GM13976 (cell line): Measurements from ENCODE around the gene HBS1L.

ENCODE experiments used
- DNase-seq: peaks from one replicate; pipeline ENCODE4 v3.0.0; 2012; ENCODE audit warnings: low spot score
- in situ Hi-C: fragments of 300-500 bp; cut with MboI; formaldehyde crosslinking; loops from one replicate; pipeline ENCODE4 v1.12.0; 2022; ENCODE audit warnings: low sequenced_read_pairs, mixed read lengths, inconsistent platforms; ENCODE audit not compliant: unreplicated experiment
- TF ChIP-seq, protein P1 (sequence below): IDR thresholded peaks from 2 replicates; pipeline ENCODE4 v1.5.1; 2012; ENCODE audit warnings: borderline replicate concordance, mild to moderate bottlenecking; ENCODE audit not compliant: insufficient read depth; ENCODE audit errors: extremely low read depth, missing control alignments, control extremely low read depth

The HBS1L gene

DNA sequence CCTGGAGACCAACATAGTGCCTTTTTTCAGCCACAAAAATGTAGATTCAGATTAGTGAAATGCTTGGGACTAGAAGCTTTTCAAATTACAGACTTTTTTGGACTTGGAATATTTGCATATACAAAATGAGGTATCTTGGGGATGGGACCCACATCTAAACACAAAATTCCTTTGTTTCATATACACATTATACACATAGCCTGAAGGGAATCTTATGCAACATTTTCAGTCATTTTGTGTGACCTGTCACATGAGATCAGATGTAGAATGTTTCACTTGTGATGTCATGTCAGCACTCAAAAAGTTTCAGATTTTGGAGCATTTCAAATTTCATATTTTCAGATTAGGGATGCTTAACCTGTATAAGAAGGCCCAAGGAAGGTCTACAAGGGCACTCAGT is 60.2 kb downstream of the HBS1L start:
- TF ChIP-seq, protein P1, sequence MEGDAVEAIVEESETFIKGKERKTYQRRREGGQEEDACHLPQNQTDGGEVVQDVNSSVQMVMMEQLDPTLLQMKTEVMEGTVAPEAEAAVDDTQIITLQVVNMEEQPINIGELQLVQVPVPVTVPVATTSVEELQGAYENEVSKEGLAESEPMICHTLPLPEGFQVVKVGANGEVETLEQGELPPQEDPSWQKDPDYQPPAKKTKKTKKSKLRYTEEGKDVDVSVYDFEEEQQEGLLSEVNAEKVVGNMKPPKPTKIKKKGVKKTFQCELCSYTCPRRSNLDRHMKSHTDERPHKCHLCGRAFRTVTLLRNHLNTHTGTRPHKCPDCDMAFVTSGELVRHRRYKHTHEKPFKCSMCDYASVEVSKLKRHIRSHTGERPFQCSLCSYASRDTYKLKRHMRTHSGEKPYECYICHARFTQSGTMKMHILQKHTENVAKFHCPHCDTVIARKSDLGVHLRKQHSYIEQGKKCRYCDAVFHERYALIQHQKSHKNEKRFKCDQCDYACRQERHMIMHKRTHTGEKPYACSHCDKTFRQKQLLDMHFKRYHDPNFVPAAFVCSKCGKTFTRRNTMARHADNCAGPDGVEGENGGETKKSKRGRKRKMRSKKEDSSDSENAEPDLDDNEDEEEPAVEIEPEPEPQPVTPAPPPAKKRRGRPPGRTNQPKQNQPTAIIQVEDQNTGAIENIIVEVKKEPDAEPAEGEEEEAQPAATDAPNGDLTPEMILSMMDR: no peak
- no peak for DNase-seq
- in situ Hi-C loops: no loop called here

DNA sequence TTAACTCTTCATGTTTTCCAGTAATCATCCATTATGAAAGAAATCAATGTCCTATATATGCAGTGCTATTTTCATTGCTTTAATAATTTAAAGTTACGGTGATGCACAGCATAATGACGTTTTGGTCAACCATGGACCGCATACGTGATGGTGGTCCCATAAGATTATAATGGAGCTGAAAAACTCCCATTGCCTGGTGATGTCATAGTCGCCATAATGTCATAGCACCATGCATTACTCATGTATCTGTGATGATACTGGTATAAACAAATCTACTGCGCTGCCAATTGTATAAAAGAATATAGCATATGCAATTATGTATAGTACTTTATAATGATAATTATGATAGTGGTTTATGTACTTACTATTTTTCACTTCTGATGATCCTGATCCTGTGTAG is 62.5 kb downstream of the HBS1L start:
- TF ChIP-seq, protein P1: no peak
- DNase-seq: no peak
- in situ Hi-C loops: no loop called here

DNA sequence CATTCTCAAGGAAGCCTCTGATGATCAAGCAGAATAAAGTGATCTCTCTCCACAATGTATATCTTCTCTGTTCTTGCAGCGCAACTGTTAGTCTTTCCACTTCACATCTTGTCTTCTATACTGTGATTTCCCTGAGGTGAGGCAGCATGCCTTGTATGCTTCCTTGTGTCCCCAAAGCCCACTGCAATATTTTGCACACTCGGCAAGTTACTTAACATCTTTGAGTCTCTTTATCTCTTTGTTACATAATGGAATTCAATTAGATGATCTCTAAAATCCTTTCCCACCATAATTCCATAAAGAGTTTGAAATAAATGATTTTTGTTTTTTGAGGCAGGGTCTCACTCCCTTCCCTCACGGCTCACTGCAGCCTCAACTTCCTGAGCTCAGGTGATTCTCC is 64.4 kb downstream of the HBS1L start:
- no peak for DNase-seq
- TF ChIP-seq, protein P1: no peak
- in situ Hi-C loops: no loop called here

DNA sequence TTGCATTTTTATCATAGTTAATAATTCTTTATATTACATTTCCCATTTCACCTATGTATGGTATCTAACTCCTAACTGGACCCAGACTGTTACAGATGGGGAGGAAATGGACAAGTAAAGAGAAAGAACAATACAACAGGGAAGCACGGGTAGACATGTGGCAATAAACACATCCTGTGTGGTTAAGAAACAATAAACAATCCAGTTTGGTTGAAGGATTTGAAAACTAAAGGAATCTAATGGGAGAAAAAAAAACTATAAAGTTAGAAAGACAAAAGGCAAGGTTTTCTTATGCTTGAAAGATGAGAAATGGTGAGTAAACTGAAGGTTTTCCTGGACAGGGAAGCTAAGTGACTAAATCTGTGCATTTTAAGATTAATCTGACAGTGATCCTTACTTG is 69.8 kb downstream of the HBS1L start:
- in situ Hi-C loops: no loop called here
- no peak for DNase-seq
- TF ChIP-seq, protein P1: no peak

DNA sequence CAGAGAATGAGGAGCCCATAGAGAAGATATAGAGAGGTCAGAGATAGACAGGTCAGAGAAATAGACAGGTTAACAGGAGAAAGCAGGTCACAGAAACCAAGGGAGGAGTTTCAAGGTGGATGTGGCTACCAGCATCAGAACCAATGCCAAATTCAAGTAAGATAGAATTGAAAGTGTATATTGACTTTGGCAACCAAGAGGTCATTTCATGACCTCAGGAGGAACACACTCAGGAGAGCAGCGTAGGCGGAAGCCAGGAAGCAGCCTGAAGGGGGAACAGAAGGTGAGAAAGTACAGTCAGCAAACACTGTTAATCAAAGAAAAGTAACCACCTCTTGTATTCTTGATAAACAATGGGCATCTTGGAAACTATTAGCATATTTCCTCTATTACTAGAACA is 70.8 kb downstream of the HBS1L start:
- DNase-seq: no peak
- TF ChIP-seq, protein P1: no peak
- in situ Hi-C loops: no loop called here

DNA sequence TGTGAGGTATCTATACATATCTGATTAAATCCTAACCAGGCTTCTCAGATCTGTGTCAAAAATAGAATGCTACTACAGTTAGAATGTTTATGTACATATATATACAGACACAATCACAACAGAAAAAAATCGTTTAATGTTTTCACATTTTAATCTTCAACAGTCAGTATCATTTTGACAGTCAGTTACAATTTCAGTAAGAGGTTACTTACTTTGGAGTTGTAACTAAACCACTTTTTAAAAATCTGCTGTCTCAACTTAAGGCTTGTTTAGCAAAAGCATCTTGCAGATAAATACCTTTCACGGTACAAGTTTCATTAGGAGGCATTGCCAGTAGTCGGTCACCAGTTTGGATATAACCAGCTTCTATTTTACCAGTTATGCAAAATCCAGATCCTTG is 72.5 kb downstream of the HBS1L start:
- in situ Hi-C loops: no loop called here
- TF ChIP-seq, protein P1: no peak
- no peak for DNase-seq

DNA sequence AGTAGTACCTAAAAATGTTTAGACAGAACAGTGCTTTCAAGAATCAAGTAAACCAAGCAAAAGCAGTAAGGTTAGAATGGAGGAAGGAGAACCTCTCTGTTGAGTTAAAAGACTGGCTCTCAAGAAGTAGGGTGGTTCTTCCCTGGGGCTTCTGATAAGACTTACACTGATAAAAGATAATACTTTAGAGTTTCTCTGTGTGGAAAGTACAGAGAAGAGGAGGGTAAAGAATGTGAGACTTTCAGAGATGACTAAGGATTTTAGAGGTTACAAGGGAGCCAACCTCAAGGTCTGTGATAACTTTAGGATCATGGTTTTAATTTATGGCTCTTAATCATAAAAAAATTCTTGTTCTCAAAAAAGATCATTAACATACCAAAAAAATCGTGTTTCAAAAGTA is 73.8 kb downstream of the HBS1L start:
- no peak for DNase-seq
- TF ChIP-seq, protein P1: no peak
- in situ Hi-C loops: no loop called here
